K562 (cell line): ENCODE data around the gene TRIM31. TPM values are rescaled to one million over a fixed set of nuclear protein-coding genes. Genes with fewer than 3 reads are reported as not detected.

Source experiments
- FOXP1 ChIP-seq: sonication (generic); formaldehyde crosslinking; IDR thresholded peaks from 2 replicates; pipeline ENCODE4 v1.8.0; 2022; ENCODE audit warnings: mild to moderate bottlenecking, missing genetic modification reagents
- GTF2A2 ChIP-seq: IDR thresholded peaks from 2 replicates; pipeline ENCODE4 v1.6.1; 2016; ENCODE audit warnings: mild to moderate bottlenecking, missing genetic modification characterization, missing compliant biosample characterization
- GTF2F1 ChIP-seq: IDR thresholded peaks from 2 replicates; pipeline ENCODE4 v1.6.1; 2011; ENCODE audit warnings: low read depth, low read length, improper control_type of control experiment
- MCM2 ChIP-seq: fragments of 450-650 bp; IDR thresholded peaks from 2 replicates; pipeline ENCODE4 v1.6.1; 2017; ENCODE audit warnings: low read depth, mild to moderate bottlenecking
- MYC ChIP-seq, 2 experiments: fragments of 250-450 bp in 1 of 2; sonication (Bioruptor Pico) in 1 of 2; IDR thresholded peaks; 2 replicates each; pipeline versions ENCODE4 v1.5.1 to v1.6.1; 2012 to 2021; ENCODE audit warnings: low read depth in 2 of 2, borderline replicate concordance in 1 of 2, improper control_type of control experiment in 1 of 2, low read length in 1 of 2, mild to moderate bottlenecking in 1 of 2, moderate library complexity in 1 of 2
- NR3C1 ChIP-seq: sonication (generic); formaldehyde crosslinking; IDR thresholded peaks from 2 replicates; pipeline ENCODE4 v1.8.1; 2022; ENCODE audit warnings: missing genetic modification reagents
- PML ChIP-seq: IDR thresholded peaks from 2 replicates; pipeline ENCODE4 v1.6.1; 2012; ENCODE audit warnings: low read length, inconsistent platforms
- PRDM10 ChIP-seq: fragments of 450-650 bp; IDR thresholded peaks from 2 replicates; pipeline ENCODE4 v1.6.1; 2018; ENCODE audit not compliant: partially characterized antibody
- RAD21 ChIP-seq, 2 experiments: fragments of 250-450 bp in 1 of 2; fragments of 450-650 bp in 1 of 2; sonication (Bioruptor Pico) in 1 of 2; formaldehyde crosslinking in 1 of 2; IDR thresholded peaks in 1 of 2; conservative IDR thresholded peaks in 1 of 2; 2 replicates each; pipeline versions ENCODE4 v1.4.0 to v1.8.0; 2020 to 2022; ENCODE audit warnings: mild to moderate bottlenecking in 2 of 2, moderate library complexity in 1 of 2
- RBM15 ChIP-seq: fragments of 200-400 bp; formaldehyde crosslinking; IDR thresholded peaks from 2 replicates; pipeline ENCODE4 v1.6.1; 2018; ENCODE audit warnings: mild to moderate bottlenecking, low read length, moderate library complexity; ENCODE audit not compliant: insufficient read depth
- TCF7 ChIP-seq: sonication (generic); IDR thresholded peaks from 2 replicates; pipeline ENCODE4 v1.6.1; 2016; ENCODE audit warnings: antibody characterized with exemption, borderline replicate concordance
- THAP7 ChIP-seq: fragments of 250-450 bp; sonication (Bioruptor Pico); IDR thresholded peaks from 2 replicates; pipeline ENCODE4 v1.5.0; 2021
- ZBTB11 ChIP-seq, 3 experiments: fragments of 200-800 bp in 1 of 3; fragments of 250-450 bp in 1 of 3; fragments of 450-650 bp in 1 of 3; sonication (Bioruptor Pico) in 1 of 3; sonication (Bioruptor generic) in 1 of 3; formaldehyde crosslinking in 1 of 3; IDR thresholded peaks; 2 replicates each; pipeline versions ENCODE4 v1.6.1 to v1.8.0; 2016 to 2022; ENCODE audit warnings: mild to moderate bottlenecking in 2 of 3, missing genetic modification characterization in 2 of 3, missing compliant biosample characterization in 1 of 3, moderate library complexity in 1 of 3
- ZNF165 ChIP-seq: fragments of 250-450 bp; sonication (Bioruptor Pico); IDR thresholded peaks from 2 replicates; pipeline ENCODE4 v1.4.0; 2020; ENCODE audit warnings: borderline replicate concordance
- ZNF551 ChIP-seq: fragments of 250-450 bp; sonication (Bioruptor Pico); IDR thresholded peaks from 2 replicates; pipeline ENCODE4 v1.5.0; 2021; ENCODE audit warnings: mild to moderate bottlenecking, moderate library complexity
- polyA plus RNA-seq, 8 experiments: library from polyadenylated mRNA; depleted of rRNA in 4 of 8; stranded (reverse) in 5 of 8; unstranded in 3 of 8; fragments of >200 nt; fragmentation: Nextera tagmentation in 2 of 8; fragmentation: Illumina TruSeq in 1 of 8; extraction: Ambion mirVana in 2 of 8; extraction: Trizol in 1 of 8; gene quantifications; 2 replicates each; pipeline versions ENCODE4 v1.2.1 to v1.2.3, GENCODE V29; 2011 to 2014; ENCODE audit warnings: inconsistent platforms in 1 of 8, missing spikeins in 1 of 8
- total RNA-seq, 7 experiments: library from RNA; depleted of rRNA in 6 of 7; stranded (reverse); fragments of >200 nt in 6 of 7; fragmentation: Illumina TruSeq in 2 of 7; extraction: Trizol in 2 of 7; gene quantifications; 2 replicates each; pipeline versions ENCODE4 v1.2.1 to v1.2.3, GENCODE V29; 2011 to 2021; ENCODE audit warnings: low replicate concordance in 1 of 7
- TF ChIP-seq, protein P1 (sequence below), 2 experiments: fragments of 450-650 bp; conservative IDR thresholded peaks; 2 replicates each; pipeline ENCODE4 v1.6.1; 2017; ENCODE audit warnings: mild to moderate bottlenecking in 2 of 2, moderate library complexity in 2 of 2

TRIM31 gene
- total and polyA plus RNA-seq, 9 of the 15 experiments (the other 6 are each of a cell fraction or from before 2014, with no cell fraction given): not detected

- no peak for TF ChIP-seq THAP7
- peak; percentile 3 for TF ChIP-seq PRDM10
- TF ChIP-seq MCM2: no peak
- TF ChIP-seq RBM15: no peak
- no peak for TF ChIP-seq GTF2A2 (tag)
- TF ChIP-seq ZNF551 (CRISPR knock-in tag): 0 out of 2 replicates have a peak, but pooled peaks have one; percentile 47
- TF ChIP-seq PML: peak; percentile 94
- TF ChIP-seq ZNF165 (CRISPR knock-in tag): no peak
- no peak; the same call in 1 of the 2 replicates for TF ChIP-seq TCF7
- TF ChIP-seq GTF2F1: peak; percentile 89
- no peak for TF ChIP-seq NR3C1
- TF ChIP-seq ZBTB11 (CRISPR knock-in tag; IDR thresholded peaks at IDR 0.05): peak in 1 of 3 experiments; percentile 87; a peak in 2 of 6 replicates
- TF ChIP-seq RAD21 (CRISPR knock-in tag; conservative IDR thresholded peaks at IDR 0.05 in 1 of 2, IDR thresholded peaks at IDR 0.05 in 1 of 2): 0 out of 4 replicates have a peak, but pooled peaks of 1 of the 2 experiments have one; percentile 7
- TF ChIP-seq, protein P1, sequence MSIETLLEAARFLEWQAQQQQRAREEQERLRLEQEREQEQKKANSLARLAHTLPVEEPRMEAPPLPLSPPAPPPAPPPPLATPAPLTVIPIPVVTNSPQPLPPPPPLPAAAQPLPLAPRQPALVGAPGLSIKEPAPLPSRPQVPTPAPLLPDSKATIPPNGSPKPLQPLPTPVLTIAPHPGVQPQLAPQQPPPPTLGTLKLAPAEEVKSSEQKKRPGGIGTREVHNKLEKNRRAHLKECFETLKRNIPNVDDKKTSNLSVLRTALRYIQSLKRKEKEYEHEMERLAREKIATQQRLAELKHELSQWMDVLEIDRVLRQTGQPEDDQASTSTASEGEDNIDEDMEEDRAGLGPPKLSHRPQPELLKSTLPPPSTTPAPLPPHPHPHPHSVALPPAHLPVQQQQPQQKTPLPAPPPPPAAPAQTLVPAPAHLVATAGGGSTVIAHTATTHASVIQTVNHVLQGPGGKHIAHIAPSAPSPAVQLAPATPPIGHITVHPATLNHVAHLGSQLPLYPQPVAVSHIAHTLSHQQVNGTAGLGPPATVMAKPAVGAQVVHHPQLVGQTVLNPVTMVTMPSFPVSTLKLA (conservative IDR thresholded peaks at IDR 0.05): peak; percentile 85 to 94
- 0 out of 2 replicates have a peak, but pooled peaks have one; percentile 18 for TF ChIP-seq FOXP1 (CRISPR knock-in tag)
- no peak; the same call in 1 of the 2 replicates for TF ChIP-seq MYC (IDR thresholded peaks at IDR 0.05; ENCODE audit: low read depth, low read length)
- 0 out of 2 replicates have a peak, but pooled peaks have one; percentile 49 for TF ChIP-seq MYC (CRISPR knock-in tag; IDR thresholded peaks at IDR 0.05; ENCODE audit: borderline replicate concordance, low read depth)
Observed at GRCh38 chr6:30061092-30061857, 51.6 kb downstream of the TRIM31 start, which contains the start of gene POLR1H (continued).
